Smooth muscle cell (in vitro differentiated cells): ENCODE data around the gene CSMD2. TPM values are rescaled to one million over a fixed set of nuclear protein-coding genes. Genes with fewer than 3 reads are reported as not detected.

Experiments
- DNase-seq: peaks from one replicate; lab custom pipeline; 2025; ENCODE audit not compliant: unreplicated experiment; lab: John Stamatoyannopoulos, UW
- H2AFZ ChIP-seq: fragments of 200-600 bp; sonication (generic); 2 replicates; pipeline ENCODE4 v1.6.0; 2016; ENCODE audit warnings: antibody characterized with exemption, low read depth, mild to moderate bottlenecking
- H3F3A ChIP-seq: fragments of 200-600 bp; sonication (generic); 2 replicates; pipeline ENCODE4 v1.6.0; 2017; ENCODE audit warnings: antibody characterized with exemption, low read depth
- H3K27ac ChIP-seq: fragments of 200-600 bp; sonication (generic); 2 replicates; pipeline ENCODE4 v1.5.1; 2016; ENCODE audit warnings: low read depth, mild to moderate bottlenecking
- H3K27me3 ChIP-seq: fragments of 200-600 bp; sonication (generic); 2 replicates; pipeline ENCODE4 v1.6.1; 2016; ENCODE audit warnings: low read depth, mild to moderate bottlenecking
- H3K36me3 ChIP-seq: fragments of 200-600 bp; sonication (generic); 2 replicates; pipeline ENCODE4 v1.5.1; 2016; ENCODE audit warnings: low read depth
- H3K4me1 ChIP-seq: fragments of 200-600 bp; sonication (generic); 2 replicates; pipeline ENCODE4 v1.5.1; 2016; ENCODE audit warnings: low read depth
- H3K4me2 ChIP-seq: fragments of 200-600 bp; sonication (generic); 2 replicates; pipeline ENCODE4 v1.6.0; 2016; ENCODE audit warnings: mild to moderate bottlenecking
- H3K4me3 ChIP-seq: fragments of 200-600 bp; sonication (generic); 2 replicates; pipeline ENCODE4 v1.5.1; 2016; ENCODE audit warnings: mild to moderate bottlenecking
- H3K79me2 ChIP-seq: fragments of 200-600 bp; sonication (generic); 2 replicates; pipeline ENCODE4 v1.6.0; 2016; ENCODE audit warnings: low read depth, mild to moderate bottlenecking
- H3K9ac ChIP-seq: fragments of 200-600 bp; sonication (generic); 2 replicates; pipeline ENCODE4 v1.6.0; 2016; ENCODE audit warnings: low read depth
- H3K9me3 ChIP-seq: fragments of 200-600 bp; sonication (generic); replicated peaks from 2 replicates; pipeline ENCODE4 v1.5.1; 2016; ENCODE audit warnings: low read depth
- H4K20me1 ChIP-seq: fragments of 200-600 bp; sonication (generic); 2 replicates; pipeline ENCODE4 v1.6.0; 2016; ENCODE audit warnings: low read depth
- WGBS: methylation state at CpG from one replicate; pipeline ENCODE4 v1.1.7; 2016; ENCODE audit warnings: low lambda C conversion rate; 5-methylcytosine and 5-hydroxymethylcytosine counted together
- polyA plus RNA-seq: library from polyadenylated mRNA; unstranded; fragments of >200 nt; fragmentation: Nextera tagmentation; extraction: Ambion mirVana; gene quantifications from 2 replicates; pipeline ENCODE4 v1.2.1, GENCODE V29; 2016
- total RNA-seq: library from RNA; depleted of rRNA; stranded (reverse); fragments of >200 nt; gene quantifications from 2 replicates; pipeline ENCODE4 v1.2.3, GENCODE V29; 2014
- TF ChIP-seq, protein P1 (sequence below): fragments of 200-600 bp; sonication (generic); IDR thresholded peaks from 2 replicates; pipeline ENCODE4 v1.5.1; 2017; ENCODE audit warnings: borderline replicate concordance, mild to moderate bottlenecking, antibody characterized with exemption; ENCODE audit not compliant: insufficient read depth, poor library complexity, severe bottlenecking

Gene CSMD2
- total and polyA plus RNA-seq, 2 experiments from 2014 or later = 0.65 to 1.8 TPM

DNA sequence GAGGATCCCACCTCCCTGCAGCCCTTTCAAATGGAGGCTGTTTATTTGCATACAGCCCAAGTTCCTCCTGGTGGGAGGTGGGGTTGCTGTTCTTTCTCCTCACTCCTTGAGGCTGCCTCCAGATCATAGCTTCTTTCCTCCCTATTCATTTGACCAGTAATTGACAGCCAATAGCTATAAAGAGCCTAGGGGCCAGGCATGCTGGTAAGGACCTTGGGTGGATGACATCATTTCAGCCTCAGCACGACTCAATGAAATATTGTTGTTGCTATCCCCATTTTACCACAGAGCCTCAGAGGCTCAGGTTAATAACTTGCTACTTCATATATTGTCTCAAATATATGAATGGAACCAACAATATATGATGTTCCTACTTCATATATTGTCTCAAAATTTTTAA lies 661.5 kb downstream of the CSMD2 start:
- no peak overlapping the region for H3K27ac ChIP-seq
- no peak overlapping the region for H3K4me2 ChIP-seq
- no peaks in the 10 kb centered on the region for H3K4me1 ChIP-seq
- no peak overlapping the region for H3K4me3 ChIP-seq
- H3K9ac ChIP-seq = no peak overlapping the region
- H2AFZ ChIP-seq = no peak overlapping the region
- 75% methylated on average over 1 of the region's 1 CpG for WGBS
- no peak for DNase-seq
- no peaks in the 10 kb centered on the region for H3F3A ChIP-seq
- H3K27me3 ChIP-seq = no peaks in the 10 kb centered on the region
- TF ChIP-seq, protein P1, sequence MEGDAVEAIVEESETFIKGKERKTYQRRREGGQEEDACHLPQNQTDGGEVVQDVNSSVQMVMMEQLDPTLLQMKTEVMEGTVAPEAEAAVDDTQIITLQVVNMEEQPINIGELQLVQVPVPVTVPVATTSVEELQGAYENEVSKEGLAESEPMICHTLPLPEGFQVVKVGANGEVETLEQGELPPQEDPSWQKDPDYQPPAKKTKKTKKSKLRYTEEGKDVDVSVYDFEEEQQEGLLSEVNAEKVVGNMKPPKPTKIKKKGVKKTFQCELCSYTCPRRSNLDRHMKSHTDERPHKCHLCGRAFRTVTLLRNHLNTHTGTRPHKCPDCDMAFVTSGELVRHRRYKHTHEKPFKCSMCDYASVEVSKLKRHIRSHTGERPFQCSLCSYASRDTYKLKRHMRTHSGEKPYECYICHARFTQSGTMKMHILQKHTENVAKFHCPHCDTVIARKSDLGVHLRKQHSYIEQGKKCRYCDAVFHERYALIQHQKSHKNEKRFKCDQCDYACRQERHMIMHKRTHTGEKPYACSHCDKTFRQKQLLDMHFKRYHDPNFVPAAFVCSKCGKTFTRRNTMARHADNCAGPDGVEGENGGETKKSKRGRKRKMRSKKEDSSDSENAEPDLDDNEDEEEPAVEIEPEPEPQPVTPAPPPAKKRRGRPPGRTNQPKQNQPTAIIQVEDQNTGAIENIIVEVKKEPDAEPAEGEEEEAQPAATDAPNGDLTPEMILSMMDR = no peak
- no peaks in the 10 kb centered on the region for H3K79me2 ChIP-seq
- no peaks in the 10 kb centered on the region for H3K9me3 ChIP-seq
- H3K36me3 ChIP-seq = no peaks in the 10 kb centered on the region
- no peaks in the 10 kb centered on the region for H4K20me1 ChIP-seq

DNA sequence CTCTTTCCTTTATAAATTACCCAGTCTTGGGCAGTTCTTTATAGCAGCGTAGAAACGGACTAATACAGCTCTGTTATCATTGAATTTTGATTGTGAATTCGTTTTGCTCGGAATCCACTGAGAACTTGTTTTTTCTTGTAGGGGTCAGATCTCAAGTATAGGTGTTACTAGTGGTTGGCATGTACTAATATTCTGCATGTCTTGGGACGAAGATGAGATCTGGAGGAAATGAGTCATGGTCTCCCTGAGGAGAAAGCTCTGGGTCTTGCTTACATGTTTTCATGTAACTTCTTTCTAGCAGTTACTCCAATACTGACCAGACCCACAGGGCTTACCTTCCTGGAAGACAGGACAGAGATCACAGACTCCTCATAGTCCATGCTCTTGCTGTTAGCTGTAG lies 662.3 kb downstream of the CSMD2 start:
- no peaks in the 10 kb centered on the region for H3F3A ChIP-seq
- no peak for DNase-seq
- H3K27me3 ChIP-seq = no peaks in the 10 kb centered on the region
- H3K36me3 ChIP-seq = no peaks in the 10 kb centered on the region
- H3K27ac ChIP-seq = no peak overlapping the region
- WGBS = 59% methylated on average over 5 of the region's 5 CpGs
- TF ChIP-seq, protein P1 = no peak
- H3K9ac ChIP-seq = no peak overlapping the region
- H3K79me2 ChIP-seq = no peaks in the 10 kb centered on the region
- no peak overlapping the region for H3K4me3 ChIP-seq
- H2AFZ ChIP-seq = no peak overlapping the region
- no peaks in the 10 kb centered on the region for H3K9me3 ChIP-seq
- no peaks in the 10 kb centered on the region for H3K4me1 ChIP-seq
- no peaks in the 10 kb centered on the region for H4K20me1 ChIP-seq
- no peak overlapping the region for H3K4me2 ChIP-seq

DNA sequence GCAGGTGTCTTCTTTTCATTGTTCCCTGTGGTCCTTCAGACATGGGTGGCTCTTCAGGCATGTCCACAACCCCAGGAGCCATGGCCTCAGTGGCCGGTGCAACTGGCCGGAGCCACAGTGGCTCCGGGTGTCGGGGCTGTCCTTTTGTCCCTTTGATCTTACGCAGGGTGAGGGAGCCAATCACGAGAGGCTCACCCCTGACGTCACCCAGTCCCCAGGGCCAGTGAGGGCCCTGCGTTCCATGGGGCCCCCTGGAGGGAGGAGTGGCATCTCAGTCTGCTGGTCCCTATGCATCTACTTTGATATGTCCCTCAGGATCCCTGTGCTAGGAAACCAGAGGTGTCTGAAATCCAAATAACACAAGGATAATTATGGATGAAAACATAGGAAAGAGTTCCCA lies 663.3 kb downstream of the CSMD2 start:
- Histone ChIP-seq H3K4me2 (no peak overlapping the region), H3K27ac (no peak overlapping the region), H3K9me3 (peaks cover 1% of the 10 kb centered on the region), H3K4me3 (no peak overlapping the region), H3K79me2 (no peaks in the 10 kb centered on the region), H2AFZ (no peak overlapping the region), H3K36me3 (no peaks in the 10 kb centered on the region), H3K27me3 (no peaks in the 10 kb centered on the region), H3F3A (no peaks in the 10 kb centered on the region), H3K4me1 (no peaks in the 10 kb centered on the region), H4K20me1 (no peaks in the 10 kb centered on the region), H3K9ac (no peak overlapping the region)
- TF ChIP-seq, protein P1 = no peak
- WGBS = 95% methylated on average over 8 of the region's 8 CpGs
- DNase-seq = no peak

DNA sequence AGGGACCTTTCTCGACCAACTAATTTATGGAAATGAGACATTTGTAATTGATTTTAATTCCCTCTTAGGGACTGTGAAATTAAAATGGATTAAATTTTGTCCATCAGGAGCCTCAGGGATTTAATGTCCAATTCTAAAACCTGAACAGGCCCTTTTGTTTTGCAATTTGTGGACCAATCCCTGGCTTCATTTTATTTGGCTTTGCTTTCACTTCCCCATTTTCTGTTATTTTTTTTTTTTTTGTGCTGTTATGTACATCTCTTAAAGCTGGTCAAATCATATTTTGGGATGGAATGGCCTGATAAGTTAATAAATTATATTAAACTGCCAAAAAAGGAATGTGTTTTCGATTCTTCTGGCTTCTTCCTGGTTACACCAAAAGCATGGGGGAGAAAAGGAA lies 663.7 kb downstream of the CSMD2 start:
- no peak overlapping the region for H3K9ac ChIP-seq
- H3K4me2 ChIP-seq = no peak overlapping the region
- no peaks in the 10 kb centered on the region for H3K4me1 ChIP-seq
- H3K36me3 ChIP-seq = no peaks in the 10 kb centered on the region
- WGBS = 98% methylated on average over 2 of the region's 2 CpGs
- no peak overlapping the region for H2AFZ ChIP-seq
- H3K27me3 ChIP-seq = no peaks in the 10 kb centered on the region
- H3K9me3 ChIP-seq = peaks cover 4% of the 10 kb centered on the region
- no peak for DNase-seq
- H3K4me3 ChIP-seq = no peak overlapping the region
- no peaks in the 10 kb centered on the region for H3K79me2 ChIP-seq
- TF ChIP-seq, protein P1 = no peak
- no peaks in the 10 kb centered on the region for H4K20me1 ChIP-seq
- H3K27ac ChIP-seq = no peak overlapping the region
- no peaks in the 10 kb centered on the region for H3F3A ChIP-seq
